HG03064 (cell line): Measurements from ENCODE around the gene TENM4.

Source experiments
- ATAC-seq: cut with Tn5 transposase; IDR thresholded peaks from one replicate; pipeline ENCODE4 v1.9.1; 2021; ENCODE audit warnings: low read depth; ENCODE audit not compliant: unreplicated experiment

TENM4 gene

GRCh38 chr11:79422866-79423265, 18.0 kb downstream of the TENM4 start:
- ATAC-seq = no peak

GRCh38 chr11:79421820-79422219, 19.0 kb downstream of the TENM4 start:
- ATAC-seq = no peak

- ATAC-seq = no peak
Observed at GRCh38 chr11:79419120-79419519, 21.7 kb downstream of the TENM4 start.

GRCh38 chr11:79418241-79418640, 22.6 kb downstream of the TENM4 start:
- no peak for ATAC-seq

- ATAC-seq = no peak
Observed at GRCh38 chr11:79417069-79417920, 23.5 kb downstream of the TENM4 start.

GRCh38 chr11:79415912-79416311, 24.9 kb downstream of the TENM4 start:
- no peak for ATAC-seq

GRCh38 chr11:79415411-79415810, 25.4 kb downstream of the TENM4 start:
- no peak for ATAC-seq

GRCh38 chr11:79414644-79415317, 26.0 kb downstream of the TENM4 start:
- no peak for ATAC-seq

- ATAC-seq = no peak
Observed at GRCh38 chr11:79414041-79414440, 26.8 kb downstream of the TENM4 start.

- no peak for ATAC-seq
Observed at GRCh38 chr11:79413268-79413667, 27.6 kb downstream of the TENM4 start.

- ATAC-seq = no peak
Observed at GRCh38 chr11:79412761-79413160, 28.1 kb downstream of the TENM4 start.

GRCh38 chr11:79409330-79409729, 31.5 kb downstream of the TENM4 start:
- no peak for ATAC-seq

- peak; percentile 94 for ATAC-seq
Observed at GRCh38 chr11:79406376-79406775, 34.5 kb downstream of the TENM4 start.

GRCh38 chr11:79404806-79405205, 36.0 kb downstream of the TENM4 start:
- no peak for ATAC-seq

- ATAC-seq = no peak
Observed at GRCh38 chr11:79404325-79404724, 36.5 kb downstream of the TENM4 start.

GRCh38 chr11:79403839-79404238, 37.0 kb downstream of the TENM4 start:
- no peak for ATAC-seq

GRCh38 chr11:79402912-79403311, 37.9 kb downstream of the TENM4 start:
- no peak for ATAC-seq

- peak; percentile 79 for ATAC-seq
Observed at GRCh38 chr11:79400717-79401330, 40.0 kb downstream of the TENM4 start.

GRCh38 chr11:79400206-79400605, 40.6 kb downstream of the TENM4 start:
- ATAC-seq = no peak

- ATAC-seq = no peak
Observed at GRCh38 chr11:79397252-79397651, 43.6 kb downstream of the TENM4 start.

- ATAC-seq = no peak
Observed at GRCh38 chr11:79396674-79397073, 44.2 kb downstream of the TENM4 start.

- no peak for ATAC-seq
Observed at GRCh38 chr11:79396001-79396400, 44.8 kb downstream of the TENM4 start.
